HG03025 (cell line): ENCODE data around the gene BARX2.

Experiments
- ATAC-seq: cut with Tn5 transposase; IDR thresholded peaks from one replicate; pipeline ENCODE4 v1.9.1; 2021; ENCODE audit warnings: mild to moderate bottlenecking, moderate library complexity; ENCODE audit not compliant: unreplicated experiment, low FRiP score

Gene BARX2

GRCh38 chr11:129428557-129428956 lies 52.9 kb downstream of the BARX2 start:
- ATAC-seq = no peak

- no peak for ATAC-seq
These were observed 59.2 kb downstream of the BARX2 start for GRCh38 chr11:129434641-129435498.

GRCh38 chr11:129435499-129436245 lies 60.0 kb downstream of the BARX2 start:
- no peak for ATAC-seq

GRCh38 chr11:129436573-129436972 lies 60.9 kb downstream of the BARX2 start:
- ATAC-seq = no peak

- ATAC-seq = no peak
These were observed 64.5 kb downstream of the BARX2 start for GRCh38 chr11:129440028-129440713.

GRCh38 chr11:129442171-129442570 lies 66.5 kb downstream of the BARX2 start:
- ATAC-seq = no peak

- no peak for ATAC-seq
These were observed 67.6 kb downstream of the BARX2 start for GRCh38 chr11:129443276-129443675.

GRCh38 chr11:129444274-129444673 lies 68.6 kb downstream of the BARX2 start:
- ATAC-seq = no peak

GRCh38 chr11:129445226-129445625 lies 69.6 kb downstream of the BARX2 start:
- no peak for ATAC-seq

GRCh38 chr11:129446572-129446971 lies 70.9 kb downstream of the BARX2 start:
- ATAC-seq = no peak

GRCh38 chr11:129447654-129448239 lies 72.1 kb downstream of the BARX2 start:
- no peak for ATAC-seq

GRCh38 chr11:129451524-129451923 lies 75.9 kb downstream of the BARX2 start:
- ATAC-seq = no peak

- ATAC-seq = no peak
These were observed 77.7 kb downstream of the BARX2 start for GRCh38 chr11:129453293-129453721.

GRCh38 chr11:129455101-129455500 lies 79.5 kb downstream of the BARX2 start:
- ATAC-seq = no peak

- no peak for ATAC-seq
These were observed 80.4 kb downstream of the BARX2 start for GRCh38 chr11:129455756-129456655.

- no peak for ATAC-seq
These were observed 81.7 kb downstream of the BARX2 start for GRCh38 chr11:129457321-129457720.

GRCh38 chr11:129458278-129458677 lies 82.6 kb downstream of the BARX2 start:
- ATAC-seq = no peak

GRCh38 chr11:129458756-129459535 lies 83.3 kb downstream of the BARX2 start:
- no peak for ATAC-seq

- no peak for ATAC-seq
These were observed 85.1 kb downstream of the BARX2 start for GRCh38 chr11:129460714-129461113.
